Measurements from ENCODE around the gene RNF212. TPM values are rescaled to one million over a fixed set of nuclear protein-coding genes. Genes with fewer than 3 reads are reported as not detected.
"Not testable (repeated sequence)": the region's sequence is repeated elsewhere in the genome, so short reads cannot be mapped to it uniquely, and the experiment has no call there.

Gene RNF212
- total RNA-seq, 1 donor from 2014 or later = 9.1 TPM

DNA sequence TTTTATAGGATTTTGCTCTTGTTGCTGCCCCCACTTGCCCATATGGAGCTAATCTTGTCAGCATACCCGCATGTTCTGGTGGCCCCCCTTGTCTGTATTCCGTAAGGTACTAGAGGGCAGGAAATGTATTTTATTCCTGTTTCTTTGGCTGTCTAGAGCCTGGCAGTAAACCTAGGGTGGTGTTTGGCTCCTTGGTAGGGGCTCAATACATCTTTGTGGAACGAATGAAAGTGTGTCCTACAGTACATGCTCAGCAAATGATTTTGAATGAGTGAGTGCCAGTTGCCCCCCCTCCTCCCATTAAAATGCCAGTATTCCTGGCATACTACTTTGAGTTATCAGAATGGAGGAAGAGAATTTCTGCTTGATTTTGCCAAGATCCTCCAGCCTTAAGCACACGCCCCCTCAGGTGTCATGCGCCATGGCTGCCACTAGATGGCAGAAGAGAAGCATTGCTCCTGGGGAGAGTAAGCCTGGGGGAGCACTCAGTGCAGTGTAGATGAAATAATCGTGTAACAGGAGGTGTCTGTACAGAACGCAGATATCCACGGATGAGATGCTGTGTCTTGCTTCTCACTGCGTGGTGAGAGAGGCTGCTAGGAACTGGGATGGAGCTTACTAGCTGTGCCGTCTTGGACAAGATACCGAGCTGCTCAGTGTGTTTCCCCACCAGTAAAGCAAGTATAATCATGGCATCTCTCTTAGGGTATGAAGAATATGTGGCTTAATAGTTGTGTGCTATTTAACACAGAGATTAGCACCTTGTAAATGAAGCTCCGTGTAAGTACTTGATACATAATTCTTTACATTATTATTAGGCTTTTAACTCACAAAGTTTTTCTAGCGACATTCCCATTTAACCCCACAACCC lies 17.2 kb upstream of the RNF212 start:
- no peak overlapping the region for H3K4me3 Mint-ChIP-seq (ENCODE audit: unreplicated experiment)
- H3K9me3 Mint-ChIP-seq (ENCODE audit: low read depth) = no peaks in the 10 kb centered on the region
- peaks cover 12% of the 10 kb centered on the region for H3K27me3 Mint-ChIP-seq (ENCODE audit: low read depth)
- peaks cover 8% of the 10 kb centered on the region for H3K4me1 Mint-ChIP-seq (ENCODE audit: low read depth)
- H3K27ac Mint-ChIP-seq (ENCODE audit: unreplicated experiment) = no peak overlapping the region
- H3K36me3 Mint-ChIP-seq (ENCODE audit: low read depth) = no peaks in the 10 kb centered on the region
- DNase-seq (ENCODE audit: low spot score) = no peak
- TF ChIP-seq, protein P1, sequence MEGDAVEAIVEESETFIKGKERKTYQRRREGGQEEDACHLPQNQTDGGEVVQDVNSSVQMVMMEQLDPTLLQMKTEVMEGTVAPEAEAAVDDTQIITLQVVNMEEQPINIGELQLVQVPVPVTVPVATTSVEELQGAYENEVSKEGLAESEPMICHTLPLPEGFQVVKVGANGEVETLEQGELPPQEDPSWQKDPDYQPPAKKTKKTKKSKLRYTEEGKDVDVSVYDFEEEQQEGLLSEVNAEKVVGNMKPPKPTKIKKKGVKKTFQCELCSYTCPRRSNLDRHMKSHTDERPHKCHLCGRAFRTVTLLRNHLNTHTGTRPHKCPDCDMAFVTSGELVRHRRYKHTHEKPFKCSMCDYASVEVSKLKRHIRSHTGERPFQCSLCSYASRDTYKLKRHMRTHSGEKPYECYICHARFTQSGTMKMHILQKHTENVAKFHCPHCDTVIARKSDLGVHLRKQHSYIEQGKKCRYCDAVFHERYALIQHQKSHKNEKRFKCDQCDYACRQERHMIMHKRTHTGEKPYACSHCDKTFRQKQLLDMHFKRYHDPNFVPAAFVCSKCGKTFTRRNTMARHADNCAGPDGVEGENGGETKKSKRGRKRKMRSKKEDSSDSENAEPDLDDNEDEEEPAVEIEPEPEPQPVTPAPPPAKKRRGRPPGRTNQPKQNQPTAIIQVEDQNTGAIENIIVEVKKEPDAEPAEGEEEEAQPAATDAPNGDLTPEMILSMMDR (IDR thresholded peaks at IDR 0.05) = peak; percentile 99

DNA sequence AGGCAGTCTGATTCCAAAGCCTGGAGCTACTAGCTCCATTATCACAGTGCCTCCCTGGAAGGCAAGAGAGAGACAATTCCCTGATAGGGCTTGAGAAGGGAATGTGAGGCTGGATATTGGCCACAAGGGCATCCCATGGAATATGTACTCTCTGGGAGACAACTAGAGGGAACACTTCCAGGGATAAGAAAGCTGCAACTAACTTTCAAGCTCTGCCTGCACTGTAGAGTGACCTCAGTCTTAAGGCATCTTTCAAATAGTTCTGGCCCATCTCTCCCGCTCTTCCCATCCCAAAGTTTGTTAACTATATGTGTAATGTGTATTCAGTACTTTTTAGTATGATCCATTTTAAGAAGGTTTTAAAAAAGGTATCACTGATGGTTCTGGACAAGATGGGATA lies 13.1 kb upstream of the RNF212 start:
- Mint-ChIP-seq H3K9me3 (ENCODE audit: low read depth) (no peaks in the 10 kb centered on the region), H3K27me3 (ENCODE audit: low read depth) (peaks cover 12% of the 10 kb centered on the region)
- TF ChIP-seq, protein P1 (IDR thresholded peaks at IDR 0.05) = no peak

DNA sequence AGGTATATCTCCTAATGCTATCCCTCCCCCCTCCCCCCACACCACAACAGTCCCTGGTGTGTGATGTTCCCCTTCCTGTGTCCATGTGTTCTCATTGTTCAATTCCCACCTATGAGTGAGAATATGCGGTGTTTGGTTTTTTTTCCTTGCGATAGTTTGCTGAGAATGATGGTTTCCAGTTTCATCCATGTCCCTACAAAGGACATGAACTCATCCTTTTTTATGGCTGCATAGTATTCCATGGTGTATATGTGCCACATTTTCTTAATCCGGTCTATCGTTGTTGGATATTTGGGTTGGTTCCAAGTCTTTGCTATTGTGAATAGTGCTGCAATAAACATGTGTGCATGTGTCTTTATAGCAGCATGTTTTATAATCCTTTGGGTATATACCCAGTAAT lies 12.1 kb upstream of the RNF212 start:
- peaks cover 14% of the 10 kb centered on the region for H3K27me3 Mint-ChIP-seq (ENCODE audit: low read depth)
- not testable (repeated sequence) for H3K4me1 Mint-ChIP-seq (ENCODE audit: low read depth); DNase-seq (ENCODE audit: low spot score); H3K9me3 Mint-ChIP-seq (ENCODE audit: low read depth); H3K4me3 Mint-ChIP-seq (ENCODE audit: unreplicated experiment); H3K36me3 Mint-ChIP-seq (ENCODE audit: low read depth); H3K27ac Mint-ChIP-seq (ENCODE audit: unreplicated experiment)

More for the DNA sequence above, 13.1 kb upstream of the RNF212 start:
- Mint-ChIP-seq H3K4me1 (ENCODE audit: low read depth) (peaks cover 8% of the 10 kb centered on the region), H3K4me3 (ENCODE audit: unreplicated experiment) (no peak overlapping the region), H3K36me3 (ENCODE audit: low read depth) (no peaks in the 10 kb centered on the region), H3K27ac (ENCODE audit: unreplicated experiment) (no peak overlapping the region)
- no peak for DNase-seq (ENCODE audit: low spot score)

DNA sequence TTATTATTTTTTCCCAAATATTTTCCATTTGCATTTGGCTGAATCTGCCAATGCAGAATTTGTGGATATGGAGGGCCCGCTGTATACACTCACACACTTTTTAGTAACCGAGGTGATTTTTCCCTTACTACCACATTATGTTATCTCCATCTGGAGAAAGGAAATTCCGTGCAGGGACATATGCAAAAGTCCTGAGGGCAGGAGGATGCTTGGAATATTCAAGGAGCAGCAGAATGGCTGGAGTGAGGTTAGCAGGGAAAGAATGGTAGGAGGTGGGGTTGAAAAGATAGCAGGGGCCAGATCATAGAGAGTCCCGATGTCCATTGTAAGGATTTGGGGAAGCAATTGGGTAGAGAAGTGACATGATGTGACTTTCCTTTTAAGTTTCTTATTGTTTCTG lies 11.5 kb upstream of the RNF212 start:
- H3K27me3 Mint-ChIP-seq (ENCODE audit: low read depth) = peaks cover 14% of the 10 kb centered on the region
- no peak overlapping the region for H3K4me3 Mint-ChIP-seq (ENCODE audit: unreplicated experiment)
- no peaks in the 10 kb centered on the region for H3K9me3 Mint-ChIP-seq (ENCODE audit: low read depth)
- TF ChIP-seq, protein P1 (IDR thresholded peaks at IDR 0.05) = no peak
- no peak overlapping the region for H3K27ac Mint-ChIP-seq (ENCODE audit: unreplicated experiment)
- H3K36me3 Mint-ChIP-seq (ENCODE audit: low read depth) = peaks cover 1% of the 10 kb centered on the region
- no peak for DNase-seq (ENCODE audit: low spot score)
- H3K4me1 Mint-ChIP-seq (ENCODE audit: low read depth) = peaks cover 3% of the 10 kb centered on the region

DNA sequence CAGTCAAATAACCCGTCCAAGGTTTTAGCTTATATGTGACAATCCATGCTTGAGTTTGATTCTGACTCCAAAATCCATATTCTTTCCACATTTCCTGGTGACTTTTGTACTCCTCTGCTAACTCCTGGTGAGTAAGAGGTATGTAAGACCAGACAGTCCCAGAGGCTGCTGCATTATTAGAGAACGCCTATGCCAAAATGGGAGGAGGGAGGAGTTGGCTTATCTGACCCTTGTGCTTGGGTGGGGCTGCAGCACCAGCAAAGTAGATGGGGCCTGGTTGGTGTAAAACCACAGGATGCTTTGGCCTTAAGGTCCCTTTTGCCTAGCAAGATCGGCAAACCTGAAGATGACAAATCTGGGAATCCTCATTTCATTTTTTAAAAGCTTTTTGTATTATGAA lies 9.1 kb upstream of the RNF212 start:
- TF ChIP-seq, protein P1 (IDR thresholded peaks at IDR 0.05) = no peak
- Mint-ChIP-seq H3K27me3 (ENCODE audit: low read depth) (peaks cover 15% of the 10 kb centered on the region), H3K4me1 (ENCODE audit: low read depth) (peaks cover 3% of the 10 kb centered on the region), H3K27ac (ENCODE audit: unreplicated experiment) (no peak overlapping the region), H3K4me3 (ENCODE audit: unreplicated experiment) (no peak overlapping the region), H3K36me3 (ENCODE audit: low read depth) (peaks cover 1% of the 10 kb centered on the region), H3K9me3 (ENCODE audit: low read depth) (no peaks in the 10 kb centered on the region)
- no peak for DNase-seq (ENCODE audit: low spot score)

DNA sequence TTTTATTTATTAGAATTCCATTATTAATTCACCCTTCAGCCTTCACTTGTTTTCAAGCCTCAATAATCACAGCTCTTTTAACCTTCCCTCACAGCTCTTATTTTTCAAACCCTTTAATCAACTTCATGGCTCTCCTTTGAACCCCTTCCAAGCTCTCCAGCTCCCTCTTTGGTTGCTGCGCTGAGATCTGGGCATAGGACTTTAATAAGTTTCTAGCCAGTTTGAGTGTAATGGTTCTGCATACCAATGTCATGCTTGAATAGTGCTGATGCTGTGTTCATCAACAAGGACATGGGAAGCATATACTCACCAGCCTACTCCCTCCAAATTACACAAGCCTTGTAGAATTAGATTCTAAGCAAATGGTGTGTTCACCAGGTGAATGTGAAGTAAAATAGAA lies 3.5 kb upstream of the RNF212 start:
- peaks cover 1% of the 10 kb centered on the region for H3K36me3 Mint-ChIP-seq (ENCODE audit: low read depth)
- H3K4me3 Mint-ChIP-seq (ENCODE audit: unreplicated experiment) = no peak overlapping the region
- no peaks in the 10 kb centered on the region for H3K9me3 Mint-ChIP-seq (ENCODE audit: low read depth)
- peaks cover 28% of the 10 kb centered on the region for H3K27me3 Mint-ChIP-seq (ENCODE audit: low read depth)
- TF ChIP-seq, protein P1 (IDR thresholded peaks at IDR 0.05) = peak; percentile 19
- no peak overlapping the region for H3K27ac Mint-ChIP-seq (ENCODE audit: unreplicated experiment)
- H3K4me1 Mint-ChIP-seq (ENCODE audit: low read depth) = peaks cover 4% of the 10 kb centered on the region
- DNase-seq (ENCODE audit: low spot score) = no peak

Measured in chondrocyte (in vitro differentiated cells).